Measurements from ENCODE around the gene HBG2.

DNA sequence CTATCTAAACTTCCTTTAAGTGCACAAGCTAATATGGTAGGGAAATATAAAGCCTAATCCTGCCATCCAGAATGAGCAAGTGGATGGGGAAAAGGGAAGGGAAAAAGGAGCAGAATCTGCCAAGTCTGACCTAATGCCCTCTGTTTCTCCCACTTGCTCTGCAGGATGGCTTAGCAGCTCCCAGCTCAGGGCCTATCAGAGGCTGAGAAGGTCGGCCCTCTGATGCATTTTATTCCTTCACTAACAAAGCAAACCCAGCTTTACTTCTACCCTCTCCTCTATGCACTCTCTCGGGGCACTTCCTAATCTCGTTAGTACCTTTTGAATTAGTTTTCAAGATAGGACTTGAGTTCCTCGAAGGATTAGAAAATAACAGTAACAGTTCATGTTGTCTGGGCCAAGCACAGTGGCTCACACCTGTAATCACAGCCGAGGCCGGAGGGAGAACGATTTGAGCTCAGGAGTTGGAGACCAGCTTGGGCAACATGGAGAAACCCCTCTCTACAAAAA is 44.1 kb downstream of the HBG2 start:
- TF ChIP-seq, protein P1, sequence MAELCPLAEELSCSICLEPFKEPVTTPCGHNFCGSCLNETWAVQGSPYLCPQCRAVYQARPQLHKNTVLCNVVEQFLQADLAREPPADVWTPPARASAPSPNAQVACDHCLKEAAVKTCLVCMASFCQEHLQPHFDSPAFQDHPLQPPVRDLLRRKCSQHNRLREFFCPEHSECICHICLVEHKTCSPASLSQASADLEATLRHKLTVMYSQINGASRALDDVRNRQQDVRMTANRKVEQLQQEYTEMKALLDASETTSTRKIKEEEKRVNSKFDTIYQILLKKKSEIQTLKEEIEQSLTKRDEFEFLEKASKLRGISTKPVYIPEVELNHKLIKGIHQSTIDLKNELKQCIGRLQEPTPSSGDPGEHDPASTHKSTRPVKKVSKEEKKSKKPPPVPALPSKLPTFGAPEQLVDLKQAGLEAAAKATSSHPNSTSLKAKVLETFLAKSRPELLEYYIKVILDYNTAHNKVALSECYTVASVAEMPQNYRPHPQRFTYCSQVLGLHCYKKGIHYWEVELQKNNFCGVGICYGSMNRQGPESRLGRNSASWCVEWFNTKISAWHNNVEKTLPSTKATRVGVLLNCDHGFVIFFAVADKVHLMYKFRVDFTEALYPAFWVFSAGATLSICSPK (IDR thresholded peaks at IDR 0.05; ENCODE audit: borderline replicate concordance): no peak
- TF ChIP-seq TCF7 (IDR thresholded peaks at IDR 0.05; ENCODE audit: borderline replicate concordance) (no peak), ZBTB1 (CRISPR knock-in tag; IDR thresholded peaks at IDR 0.05; ENCODE audit: borderline replicate concordance, low read depth) (no peak), ZNF354B (CRISPR knock-in tag; IDR thresholded peaks at IDR 0.05) (no peak)
- TF ChIP-seq, protein P2, sequence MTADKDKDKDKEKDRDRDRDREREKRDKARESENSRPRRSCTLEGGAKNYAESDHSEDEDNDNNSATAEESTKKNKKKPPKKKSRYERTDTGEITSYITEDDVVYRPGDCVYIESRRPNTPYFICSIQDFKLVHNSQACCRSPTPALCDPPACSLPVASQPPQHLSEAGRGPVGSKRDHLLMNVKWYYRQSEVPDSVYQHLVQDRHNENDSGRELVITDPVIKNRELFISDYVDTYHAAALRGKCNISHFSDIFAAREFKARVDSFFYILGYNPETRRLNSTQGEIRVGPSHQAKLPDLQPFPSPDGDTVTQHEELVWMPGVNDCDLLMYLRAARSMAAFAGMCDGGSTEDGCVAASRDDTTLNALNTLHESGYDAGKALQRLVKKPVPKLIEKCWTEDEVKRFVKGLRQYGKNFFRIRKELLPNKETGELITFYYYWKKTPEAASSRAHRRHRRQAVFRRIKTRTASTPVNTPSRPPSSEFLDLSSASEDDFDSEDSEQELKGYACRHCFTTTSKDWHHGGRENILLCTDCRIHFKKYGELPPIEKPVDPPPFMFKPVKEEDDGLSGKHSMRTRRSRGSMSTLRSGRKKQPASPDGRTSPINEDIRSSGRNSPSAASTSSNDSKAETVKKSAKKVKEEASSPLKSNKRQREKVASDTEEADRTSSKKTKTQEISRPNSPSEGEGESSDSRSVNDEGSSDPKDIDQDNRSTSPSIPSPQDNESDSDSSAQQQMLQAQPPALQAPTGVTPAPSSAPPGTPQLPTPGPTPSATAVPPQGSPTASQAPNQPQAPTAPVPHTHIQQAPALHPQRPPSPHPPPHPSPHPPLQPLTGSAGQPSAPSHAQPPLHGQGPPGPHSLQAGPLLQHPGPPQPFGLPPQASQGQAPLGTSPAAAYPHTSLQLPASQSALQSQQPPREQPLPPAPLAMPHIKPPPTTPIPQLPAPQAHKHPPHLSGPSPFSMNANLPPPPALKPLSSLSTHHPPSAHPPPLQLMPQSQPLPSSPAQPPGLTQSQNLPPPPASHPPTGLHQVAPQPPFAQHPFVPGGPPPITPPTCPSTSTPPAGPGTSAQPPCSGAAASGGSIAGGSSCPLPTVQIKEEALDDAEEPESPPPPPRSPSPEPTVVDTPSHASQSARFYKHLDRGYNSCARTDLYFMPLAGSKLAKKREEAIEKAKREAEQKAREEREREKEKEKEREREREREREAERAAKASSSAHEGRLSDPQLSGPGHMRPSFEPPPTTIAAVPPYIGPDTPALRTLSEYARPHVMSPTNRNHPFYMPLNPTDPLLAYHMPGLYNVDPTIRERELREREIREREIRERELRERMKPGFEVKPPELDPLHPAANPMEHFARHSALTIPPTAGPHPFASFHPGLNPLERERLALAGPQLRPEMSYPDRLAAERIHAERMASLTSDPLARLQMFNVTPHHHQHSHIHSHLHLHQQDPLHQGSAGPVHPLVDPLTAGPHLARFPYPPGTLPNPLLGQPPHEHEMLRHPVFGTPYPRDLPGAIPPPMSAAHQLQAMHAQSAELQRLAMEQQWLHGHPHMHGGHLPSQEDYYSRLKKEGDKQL (CRISPR knock-in tag; IDR thresholded peaks at IDR 0.05; ENCODE audit: borderline replicate concordance): no peak
- TF ChIP-seq, protein P3, sequence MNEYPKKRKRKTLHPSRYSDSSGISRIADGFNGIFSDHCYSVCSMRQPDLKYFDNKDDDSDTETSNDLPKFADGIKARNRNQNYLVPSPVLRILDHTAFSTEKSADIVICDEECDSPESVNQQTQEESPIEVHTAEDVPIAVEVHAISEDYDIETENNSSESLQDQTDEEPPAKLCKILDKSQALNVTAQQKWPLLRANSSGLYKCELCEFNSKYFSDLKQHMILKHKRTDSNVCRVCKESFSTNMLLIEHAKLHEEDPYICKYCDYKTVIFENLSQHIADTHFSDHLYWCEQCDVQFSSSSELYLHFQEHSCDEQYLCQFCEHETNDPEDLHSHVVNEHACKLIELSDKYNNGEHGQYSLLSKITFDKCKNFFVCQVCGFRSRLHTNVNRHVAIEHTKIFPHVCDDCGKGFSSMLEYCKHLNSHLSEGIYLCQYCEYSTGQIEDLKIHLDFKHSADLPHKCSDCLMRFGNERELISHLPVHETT (CRISPR knock-in tag; conservative IDR thresholded peaks at IDR 0.05 in 1 of 2, IDR thresholded peaks at IDR 0.05 in 1 of 2): no peak
- TF ChIP-seq, protein P4, sequence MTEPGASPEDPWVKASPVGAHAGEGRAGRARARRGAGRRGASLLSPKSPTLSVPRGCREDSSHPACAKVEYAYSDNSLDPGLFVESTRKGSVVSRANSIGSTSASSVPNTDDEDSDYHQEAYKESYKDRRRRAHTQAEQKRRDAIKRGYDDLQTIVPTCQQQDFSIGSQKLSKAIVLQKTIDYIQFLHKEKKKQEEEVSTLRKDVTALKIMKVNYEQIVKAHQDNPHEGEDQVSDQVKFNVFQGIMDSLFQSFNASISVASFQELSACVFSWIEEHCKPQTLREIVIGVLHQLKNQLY (CRISPR knock-in tag; conservative IDR thresholded peaks at IDR 0.05): no peak
